ENCODE results near the gene C2CD2L. TPM values are rescaled to one million over a fixed set of nuclear protein-coding genes. Genes with fewer than 3 reads are reported as not detected.
"Not testable (repeated sequence)": the region's sequence is repeated elsewhere in the genome, so short reads cannot be mapped to it uniquely, and the experiment has no call there.

C2CD2L gene
- total and polyA plus RNA-seq, 2 of the 13 experiments (the other 11 are each of a cell fraction or from before 2014, with no cell fraction given), result 3.7 to 5.5 TPM

- H3K79me2 ChIP-seq (ENCODE audit: insufficient read depth, low read length); H4K20me1 ChIP-seq (ENCODE audit: insufficient read depth, low read length); DNase-seq (ENCODE audit: low spot score); intact Hi-C loops (cut with micrococcal nuclease; ENCODE audit: unreplicated experiment); H3K36me3 ChIP-seq (replicated peaks in 1 of 2; ENCODE audit: control insufficient read depth in 1 of 2, insufficient read depth in 2 of 2, low read length in 2 of 2); FAIRE-seq; H3K9me3 ChIP-seq (ENCODE audit: low read length); ATAC-seq; in situ Hi-C loops (cut with HindIII; ENCODE audit: extremely low pct_ligation_motif_present, low pct_unique_long_range_greater_than_20kb); BruUV-seq (replicated peaks); H3K27ac ChIP-seq (ENCODE audit: extremely low read length, insufficient read depth, low read length): not testable (repeated sequence)
- 0 out of 2 replicates have a peak, but pooled peaks have one; percentile 53 for TF ChIP-seq ZNF770 (CRISPR knock-in tag; IDR thresholded peaks at IDR 0.05)
- 4% methylated on average over 10 of the region's 10 CpGs for WGBS (ENCODE audit: low lambda C conversion rate)
- Histone ChIP-seq H3K4me2 (ENCODE audit: low read depth, low read length) (peak overlapping the region; percentile 78), H3K4me3 (replicated peaks in 1 of 3; ENCODE audit: insufficient read depth in 1 of 3, low read depth in 2 of 3, low read length in 3 of 3) (peak overlapping the region in 1 of 3 experiments; percentile 33; a peak in 1 of 6 replicates), H2AFZ (ENCODE audit: low read length) (peak overlapping the region; percentile 63), H3K4me1 (ENCODE audit: insufficient read depth, low read length) (peaks cover 39% of the 10 kb centered on the region), H3K9ac (ENCODE audit: insufficient read depth, low read depth, low read length) (peak overlapping the region; percentile 22; the same call in 1 of the 2 replicates), H3K27me3 (ENCODE audit: control insufficient read depth in 1 of 2, insufficient read depth in 2 of 2, low read length in 2 of 2) (peaks cover 0 to 10% of the 10 kb centered on the region in 2 experiments; a peak in 2 of 5 replicates)
- CTCF ChIA-PET (ENCODE audit: low intra/inter-chr PET ratio, low total read pairs), result interaction anchor here (2.5 kb wide), 1 partner anchor 29 kb away, joined by 13 read pairs; no protein-coding TSS in a partner anchor
- POLR2A ChIA-PET, result interaction anchor here (0.6 to 3.6 kb wide), 5 partner anchors 14 to 371 kb away, joined by 3 to 31 read pairs (median 3); partner anchors contain the start of genes HINFP, NHERF4 and VPS11
These were observed 59.9 kb downstream of the C2CD2L start for GRCh38 chr11:119167077-119167458.

GRCh38 chr11:119167933-119168332 lies 60.8 kb downstream of the C2CD2L start:
- H3K27ac ChIP-seq (ENCODE audit: extremely low read length, insufficient read depth, low read length), result no peak overlapping the region
- ATAC-seq (peak; percentile 75), FAIRE-seq (no peak), DNase-seq (ENCODE audit: low spot score) (peak; percentile 36)
- no peaks in the 10 kb centered on the region for H3K9me3 ChIP-seq (ENCODE audit: low read length)
- BruUV-seq (replicated peaks), result no TSS peak
- H4K20me1 ChIP-seq (ENCODE audit: insufficient read depth, low read length), result no peaks in the 10 kb centered on the region
- CTCF ChIA-PET (ENCODE audit: low intra/inter-chr PET ratio, low total read pairs), result interaction anchor here (2.5 kb wide), 1 partner anchor 29 kb away, joined by 13 read pairs; no protein-coding TSS in a partner anchor
- no peak overlapping the region for H2AFZ ChIP-seq (ENCODE audit: low read length)
- intact Hi-C loops (cut with micrococcal nuclease; ENCODE audit: unreplicated experiment) (loop anchor here (1.0 kb wide), 1 partner anchor 29 kb away; no protein-coding TSS in a partner anchor), in situ Hi-C loops (cut with HindIII; ENCODE audit: extremely low pct_ligation_motif_present, low pct_unique_long_range_greater_than_20kb) (no loop called here)
- peak overlapping the region in 2 of 3 experiments; percentile 65 to 94; a peak in 4 of 6 replicates for H3K4me3 ChIP-seq (replicated peaks in 1 of 3; ENCODE audit: insufficient read depth in 1 of 3, low read depth in 2 of 3, low read length in 3 of 3)
- peak overlapping the region; percentile 78 for H3K4me2 ChIP-seq (ENCODE audit: low read depth, low read length)
- H3K4me1 ChIP-seq (ENCODE audit: insufficient read depth, low read length), result peaks cover 39% of the 10 kb centered on the region
- peak overlapping the region; percentile 16; the same call in 1 of the 2 replicates for H3K9ac ChIP-seq (ENCODE audit: insufficient read depth, low read depth, low read length)
- no peaks in the 10 kb centered on the region for H3K36me3 ChIP-seq (replicated peaks in 1 of 2; ENCODE audit: control insufficient read depth in 1 of 2, insufficient read depth in 2 of 2, low read length in 2 of 2)
- peaks cover 0 to 5% of the 10 kb centered on the region in 2 experiments; a peak in 1 of 5 replicates for H3K27me3 ChIP-seq (ENCODE audit: control insufficient read depth in 1 of 2, insufficient read depth in 2 of 2, low read length in 2 of 2)
- WGBS (ENCODE audit: low lambda C conversion rate), result 9% methylated on average over 6 of the region's 6 CpGs
- no peaks in the 10 kb centered on the region for H3K79me2 ChIP-seq (ENCODE audit: insufficient read depth, low read length)
- POLR2A ChIA-PET, result interaction anchor here (0.9 to 3.6 kb wide), 7 partner anchors 15 to 100 kb away, joined by 3 to 31 read pairs (median 10); partner anchors contain the start of genes C2CD2L, CBL, DPAGT1 and HINFP
- TF ChIP-seq RERE (CRISPR knock-in tag; IDR thresholded peaks at IDR 0.05; ENCODE audit: low read depth), result no peak

Data from HepG2 (cell line).